ENCODE measurements around the gene COL4A2.

- no peak for TF ChIP-seq ZNF274 (IDR thresholded peaks at IDR 0.05; ENCODE audit: low read depth, low read length)
- TF ChIP-seq YY1 (IDR thresholded peaks at IDR 0.05; ENCODE audit: insufficient read depth, insufficient read length): no peak
- TF ChIP-seq SUZ12 (IDR thresholded peaks at IDR 0.05; ENCODE audit: extremely low read depth, insufficient read depth, insufficient read length): no peak
These were observed 235.2 kb downstream of the COL4A2 start for GRCh38 chr13:110542169-110542796.
